ENCODE measurements around the gene DCAF7.

The DCAF7 gene, protein sequence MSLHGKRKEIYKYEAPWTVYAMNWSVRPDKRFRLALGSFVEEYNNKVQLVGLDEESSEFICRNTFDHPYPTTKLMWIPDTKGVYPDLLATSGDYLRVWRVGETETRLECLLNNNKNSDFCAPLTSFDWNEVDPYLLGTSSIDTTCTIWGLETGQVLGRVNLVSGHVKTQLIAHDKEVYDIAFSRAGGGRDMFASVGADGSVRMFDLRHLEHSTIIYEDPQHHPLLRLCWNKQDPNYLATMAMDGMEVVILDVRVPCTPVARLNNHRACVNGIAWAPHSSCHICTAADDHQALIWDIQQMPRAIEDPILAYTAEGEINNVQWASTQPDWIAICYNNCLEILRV

DNA sequence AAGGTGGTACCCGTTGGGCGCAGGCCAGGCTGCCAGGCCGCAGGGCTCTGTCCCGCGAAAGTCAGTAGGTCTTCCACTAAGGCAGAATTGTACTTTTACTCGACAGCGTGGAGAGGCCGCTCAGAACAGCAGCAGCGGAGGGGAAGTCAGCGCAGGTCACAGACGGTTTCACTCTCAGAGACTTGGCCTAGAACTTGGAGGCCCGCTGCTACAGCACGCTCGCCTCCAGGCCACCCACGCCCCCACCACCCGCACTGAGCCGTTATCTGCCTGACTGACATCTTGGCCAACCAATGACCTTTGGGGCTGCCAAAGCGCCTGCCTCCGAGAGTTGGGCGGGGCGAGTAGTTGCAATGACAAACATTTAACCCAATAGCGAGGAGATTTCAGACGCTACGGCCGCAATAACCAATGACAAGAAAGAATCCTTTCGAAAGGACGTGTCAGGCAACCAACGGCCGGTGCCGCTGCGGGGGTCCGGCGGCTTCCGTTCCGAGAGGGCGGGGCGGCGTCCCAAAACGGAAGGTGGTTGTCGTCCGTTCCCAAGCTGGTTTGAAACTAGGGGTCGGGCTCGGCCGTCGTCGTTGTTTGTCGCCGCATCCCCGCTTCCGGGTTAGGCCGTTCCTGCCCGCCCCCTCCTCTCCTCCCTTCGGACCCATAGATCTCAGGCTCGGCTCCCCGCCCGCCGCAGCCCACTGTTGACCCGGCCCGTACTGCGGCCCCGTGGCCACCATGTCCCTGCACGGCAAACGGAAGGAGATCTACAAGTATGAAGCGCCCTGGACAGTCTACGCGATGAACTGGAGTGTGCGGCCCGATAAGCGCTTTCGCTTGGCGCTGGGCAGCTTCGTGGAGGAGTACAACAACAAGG lies at the start of gene DCAF7:
Gene DCAF7, plus strand, starts transcription at position 532 of the 871 bp plus-strand sequence. Its CDS starts 201 bp downstream, at position 733.
- peak; percentile 99 for DNase-seq

DNA sequence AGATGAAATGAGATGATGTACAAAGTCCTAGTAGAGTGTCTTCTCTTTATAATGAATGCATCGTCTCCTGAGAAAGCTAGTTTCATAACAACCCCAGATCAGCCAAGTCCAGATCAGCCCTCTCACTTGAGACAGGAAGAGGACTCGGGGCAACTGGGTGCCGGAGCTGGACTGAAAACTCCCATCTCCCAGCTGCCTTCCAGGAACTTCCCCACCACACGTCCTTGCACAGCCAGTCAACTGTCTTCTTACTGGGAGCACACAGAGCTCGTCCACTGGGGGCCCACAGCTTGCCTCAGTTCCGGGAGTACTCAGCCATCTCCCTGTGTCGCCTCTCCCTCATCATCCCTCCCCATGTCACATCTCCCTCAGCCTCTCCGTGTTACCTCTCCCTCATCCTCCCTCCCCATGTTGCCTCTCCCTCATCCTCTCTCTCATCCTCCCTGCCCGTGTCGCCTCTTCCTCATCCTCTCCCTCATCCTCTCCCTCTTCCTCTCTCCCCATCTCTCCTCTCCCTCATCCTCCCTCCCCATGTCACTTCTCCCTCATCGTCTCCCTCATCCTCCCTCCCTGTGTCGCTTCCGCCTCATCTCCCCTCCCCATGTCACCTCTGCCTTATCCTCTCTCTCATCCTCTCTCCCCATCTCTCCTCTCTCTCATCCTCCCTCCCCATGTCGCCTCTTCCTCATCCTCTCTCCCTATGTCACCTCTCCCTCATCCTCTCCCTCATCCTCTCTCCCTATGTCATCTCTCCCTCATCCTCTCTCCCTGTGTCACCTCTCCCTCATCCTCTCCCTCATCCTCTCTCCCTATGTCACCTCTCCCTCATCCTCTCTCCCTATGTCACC lies 49.5 kb upstream of the DCAF7 start:
- no peak for DNase-seq

DNA sequence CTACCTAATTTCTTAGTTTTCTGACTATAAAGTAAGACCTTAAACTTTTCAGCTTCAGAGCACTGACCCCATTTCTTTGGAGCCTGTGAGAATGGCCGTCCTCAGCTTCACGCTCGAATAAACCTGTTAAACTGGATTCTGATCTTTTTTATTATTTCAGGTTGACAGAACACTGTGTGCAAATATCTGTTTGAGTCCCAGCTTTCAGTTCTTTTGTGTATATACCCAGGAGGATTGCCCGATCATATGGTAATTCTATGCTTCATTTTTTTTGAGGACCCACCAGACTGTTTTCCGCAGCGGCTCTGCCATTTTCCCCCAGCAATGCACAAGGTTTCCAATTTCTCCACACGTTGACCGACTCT lies 47.0 kb upstream of the DCAF7 start:
- peak; percentile 30 for DNase-seq

- no peak for DNase-seq
Measured at GRCh38 chr17:63504261-63504660, 46.0 kb upstream of the DCAF7 start.

- no peak for DNase-seq
Measured at GRCh38 chr17:63505341-63505740, 44.9 kb upstream of the DCAF7 start.

DNA sequence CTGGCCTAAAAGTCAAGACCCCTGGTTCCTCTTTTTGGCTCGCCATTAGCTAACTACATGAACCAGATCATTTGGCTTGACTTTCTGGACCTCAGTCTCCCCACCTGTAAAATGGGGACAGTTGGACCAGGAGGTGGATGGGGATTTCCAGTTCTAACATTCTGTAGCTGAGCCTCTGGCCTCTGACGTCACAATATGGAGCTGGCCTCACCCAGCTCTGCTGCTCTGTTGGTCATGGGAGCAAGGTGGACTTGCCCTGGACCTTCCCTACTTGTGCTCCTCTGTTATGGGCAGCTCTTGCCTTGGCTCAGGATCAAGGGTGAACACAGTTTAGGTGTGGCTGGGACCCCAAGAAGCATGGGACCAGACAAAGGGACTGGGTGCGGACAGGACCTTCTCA lies 43.6 kb upstream of the DCAF7 start:
- DNase-seq = no peak

DNA sequence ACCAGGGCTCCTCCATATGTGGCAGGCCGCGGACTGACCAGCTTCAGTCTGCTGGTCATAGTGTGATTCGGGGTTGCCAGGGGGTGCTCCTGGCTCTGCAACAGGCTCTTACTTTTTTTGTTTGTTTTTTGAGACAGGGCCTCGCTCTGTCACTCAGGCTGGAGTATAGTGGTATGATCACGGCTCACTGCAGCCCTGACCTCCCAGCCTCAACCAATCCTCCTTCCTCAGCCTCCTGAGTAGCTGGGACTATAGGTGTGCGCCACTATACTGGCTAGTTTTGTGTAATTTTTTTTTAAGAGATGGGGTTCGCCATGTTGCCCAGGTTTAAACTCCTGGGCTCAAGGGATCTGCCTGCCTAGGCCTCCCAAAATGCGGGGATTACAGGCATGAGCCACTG lies 38.9 kb upstream of the DCAF7 start:
- DNase-seq = no peak

- no peak for DNase-seq
Measured at GRCh38 chr17:63512388-63512787, 37.9 kb upstream of the DCAF7 start.

GRCh38 chr17:63512896-63513644 lies 37.2 kb upstream of the DCAF7 start:
- no peak for DNase-seq

- DNase-seq = no peak
Measured at GRCh38 chr17:63514477-63514876, 35.8 kb upstream of the DCAF7 start.

DNA sequence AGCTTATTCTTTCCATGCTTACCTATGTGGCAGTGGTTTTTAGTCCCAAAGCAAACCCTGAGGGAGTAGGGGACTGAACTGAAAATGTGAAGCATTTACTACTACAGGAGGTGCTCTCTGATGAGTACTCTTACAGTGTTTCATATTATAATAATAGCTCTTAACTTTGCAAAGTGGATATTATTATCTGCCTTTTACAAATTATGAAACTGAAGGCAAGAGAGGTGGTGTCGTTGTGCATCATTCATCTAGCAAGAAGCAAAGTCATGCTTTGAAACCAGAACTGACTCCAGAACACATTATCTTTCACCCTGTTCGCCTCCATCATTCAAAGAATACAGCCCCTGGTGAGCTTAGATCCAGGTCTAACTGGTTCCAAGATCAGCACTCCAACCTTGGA lies 35.3 kb upstream of the DCAF7 start:
- DNase-seq = no peak

GRCh38 chr17:63515426-63515825 lies 34.9 kb upstream of the DCAF7 start:
- no peak for DNase-seq

- no peak for DNase-seq
Measured at GRCh38 chr17:63516910-63517824, 33.1 kb upstream of the DCAF7 start.

DNA sequence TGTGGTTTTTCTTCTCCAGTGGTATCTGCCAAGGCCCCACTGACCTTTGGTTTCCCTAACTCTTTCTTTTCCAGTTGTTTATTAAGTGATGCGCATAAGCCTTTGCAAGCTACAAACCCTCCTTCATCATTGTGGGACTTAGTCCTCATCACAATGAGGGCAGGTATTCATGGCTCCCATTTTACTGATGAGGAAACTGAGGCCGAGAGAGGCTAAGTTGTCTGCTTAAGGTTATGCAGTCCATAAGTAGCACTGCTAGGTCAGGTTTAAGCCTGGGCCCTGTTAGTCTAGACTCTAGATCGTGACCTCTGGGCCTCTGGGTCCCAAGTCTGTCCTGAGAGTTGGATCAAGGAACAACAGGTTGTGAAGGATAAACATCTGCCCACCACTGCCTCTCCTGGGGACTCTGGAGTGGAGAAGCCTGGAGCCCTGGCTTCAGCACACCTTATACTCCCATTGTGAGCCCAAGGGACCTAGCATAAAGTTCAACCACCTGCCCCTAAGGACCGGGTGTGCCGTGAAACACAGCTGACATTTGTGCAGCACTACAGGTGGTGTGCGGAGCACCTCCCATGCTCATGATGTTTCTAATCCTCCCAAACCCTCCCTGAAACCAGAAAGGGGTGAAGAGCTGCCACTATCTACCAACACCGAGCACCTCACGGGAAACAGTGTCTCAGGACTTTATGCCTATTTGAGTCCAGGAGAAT lies 32.3 kb upstream of the DCAF7 start:
- DNase-seq = no peak

DNA sequence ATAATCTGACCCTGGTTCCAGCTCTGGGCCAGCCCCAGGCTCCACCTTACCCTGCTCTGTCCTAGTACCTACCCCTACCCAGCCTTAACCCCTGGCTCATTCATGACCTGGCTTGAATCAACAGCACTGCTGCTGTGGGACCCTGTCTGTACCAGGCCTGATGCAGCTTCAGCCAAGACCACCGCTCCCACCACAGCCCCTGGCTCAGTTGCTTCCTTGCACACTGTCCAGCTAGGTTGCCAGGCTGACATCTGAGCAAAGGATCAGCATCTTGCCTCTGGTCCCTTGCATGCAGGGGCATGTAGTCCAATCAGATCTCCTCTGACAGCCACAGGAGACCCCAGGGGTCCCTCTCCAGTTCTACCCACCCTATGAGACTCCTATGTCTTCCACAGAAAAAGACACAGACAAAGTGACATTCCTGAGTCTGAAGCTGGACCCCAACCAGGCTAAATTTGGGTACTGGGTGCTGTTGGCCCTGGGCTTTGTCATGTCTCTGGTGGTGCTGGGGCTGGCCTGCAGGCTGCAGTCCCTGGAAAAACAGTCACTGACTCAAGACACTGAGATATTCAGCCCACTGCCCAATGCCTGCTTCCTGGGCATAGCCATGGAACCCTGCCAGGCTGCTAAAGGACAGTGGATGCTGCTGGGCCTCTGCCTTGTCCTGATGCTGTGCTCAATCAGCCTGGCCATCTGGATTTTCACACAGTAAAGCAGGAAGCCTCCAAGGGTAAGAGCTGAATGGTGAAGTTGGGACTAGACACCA lies 31.0 kb upstream of the DCAF7 start:
- DNase-seq = peak; percentile 14

DNA sequence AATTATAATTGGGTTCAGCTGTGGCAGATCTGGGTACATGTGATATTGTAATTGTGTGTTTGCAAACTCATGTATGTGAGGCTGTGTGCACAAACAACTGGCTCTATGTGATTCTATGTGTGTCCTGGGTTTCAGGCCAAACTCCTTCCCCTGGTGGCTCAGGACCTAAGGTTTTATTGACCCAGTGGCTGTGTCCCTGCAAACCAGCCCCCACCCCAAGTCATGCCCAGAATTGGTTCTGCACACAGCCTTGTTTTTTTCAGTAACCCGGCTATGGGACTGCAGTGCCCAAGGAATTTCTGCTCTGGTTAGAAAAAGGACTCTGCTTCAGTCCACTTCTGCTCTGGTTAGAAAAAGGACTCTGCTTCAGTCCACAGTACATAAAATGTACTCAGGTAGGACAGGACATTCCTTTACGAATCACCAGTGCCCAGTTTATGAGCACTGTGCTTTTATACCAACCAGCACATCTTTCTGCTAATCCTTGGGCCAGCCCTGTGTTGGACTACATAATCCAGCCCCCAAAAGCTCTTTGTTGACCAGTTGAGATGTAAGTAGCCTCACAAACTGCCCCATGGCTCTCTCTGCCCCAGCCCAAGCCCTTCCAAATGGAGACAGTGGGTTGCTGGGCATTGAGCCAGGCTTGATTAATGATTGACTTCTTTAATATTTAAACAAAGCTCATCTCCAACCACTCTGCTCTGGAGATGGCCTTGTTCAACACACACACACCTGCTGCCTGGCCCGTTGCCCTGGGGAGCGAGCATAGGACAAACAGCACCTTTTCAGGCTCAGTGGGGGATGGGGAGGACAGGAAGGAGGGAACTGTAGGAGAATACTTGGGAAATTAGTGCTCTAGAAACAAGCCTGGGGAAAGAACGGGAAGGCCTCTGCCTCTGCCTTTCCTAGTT lies 30.1 kb upstream of the DCAF7 start:
- DNase-seq = peak; percentile 96

DNA sequence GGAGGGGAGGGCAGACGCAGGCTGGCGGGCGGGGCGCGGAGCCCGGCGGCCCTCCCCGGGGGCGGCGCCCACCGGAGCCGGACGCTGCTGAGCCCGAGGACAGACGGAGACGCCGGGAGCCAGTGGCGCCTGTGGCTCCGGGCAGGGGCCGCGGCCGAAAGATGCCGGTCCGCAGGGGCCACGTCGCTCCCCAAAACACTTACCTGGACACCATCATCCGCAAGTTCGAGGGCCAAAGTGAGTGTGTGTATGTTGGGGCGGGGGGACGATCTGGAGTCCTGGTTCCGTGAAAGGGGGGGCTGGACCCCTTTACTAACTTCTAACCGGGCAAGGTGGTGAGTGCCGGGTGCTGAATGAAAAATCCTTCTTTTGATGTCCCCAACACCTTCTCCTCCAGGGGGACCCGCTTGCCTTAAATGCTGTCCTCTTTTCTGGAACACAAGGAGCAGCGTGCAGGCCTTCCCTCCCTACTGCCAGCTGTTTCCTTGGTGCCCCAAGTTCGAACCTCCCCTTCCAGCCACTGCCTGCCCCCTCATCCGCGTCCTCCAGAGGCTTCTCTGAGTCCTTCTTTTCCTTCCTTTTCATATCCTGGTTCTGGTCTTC lies 26.9 kb upstream of the DCAF7 start, which contains the start of gene KCNH6:
Gene KCNH6, plus strand, starts transcription at position 106 of the 603 bp plus-strand sequence. Its CDS starts 56 bp downstream, at position 162.
- no peak for DNase-seq

DNA sequence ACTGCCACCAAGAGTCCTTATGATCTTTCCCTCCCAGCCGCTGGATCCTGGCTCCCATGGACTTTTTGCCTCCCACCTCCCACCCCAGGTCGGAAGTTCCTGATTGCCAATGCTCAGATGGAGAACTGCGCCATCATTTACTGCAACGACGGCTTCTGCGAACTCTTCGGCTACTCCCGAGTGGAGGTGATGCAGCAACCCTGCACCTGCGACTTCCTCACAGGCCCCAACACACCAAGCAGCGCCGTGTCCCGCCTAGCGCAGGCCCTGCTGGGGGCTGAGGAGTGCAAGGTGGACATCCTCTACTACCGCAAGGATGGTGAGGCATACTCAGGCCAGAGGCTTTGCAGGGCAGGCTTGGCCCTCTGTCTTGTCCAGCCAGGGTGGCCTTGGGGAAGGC lies 26.2 kb upstream of the DCAF7 start:
- no peak for DNase-seq
